BJ (cell line): Measurements from ENCODE around the gene PDCD1. TPM values are rescaled to one million over a fixed set of nuclear protein-coding genes. Genes with fewer than 3 reads are reported as not detected.

Experiments
- CTCF ChIA-PET: fragments of 350-600 bp; formaldehyde crosslinking; extraction: SDS; loops from one replicate; lab custom pipeline; 2021; ENCODE audit warnings: antibody characterized with exemption, inconsistent platforms; lab: Yijun Ruan, JAX
- POLR2A ChIA-PET: fragments of 300-600 bp; sonication (Branson Sonifier 250); formaldehyde crosslinking; extraction: SDS; loops from one replicate; lab custom pipeline; 2021; ENCODE audit warnings: antibody characterized with exemption; lab: Charles Lee
- DNase-seq: peaks from one replicate; pipeline ENCODE4 v3.0.0-alpha.2; 2011; ENCODE audit warnings: low read depth
- H3K27me3 ChIP-seq: 2 replicates; pipeline ENCODE4 v1.6.0; 2011; ENCODE audit warnings: low read length; ENCODE audit not compliant: control insufficient read depth, insufficient read depth
- H3K36me3 ChIP-seq: 2 replicates; pipeline ENCODE4 v1.5.1; 2011; ENCODE audit warnings: low read length; ENCODE audit not compliant: control insufficient read depth, insufficient read depth
- H3K4me3 ChIP-seq: 2 replicates; pipeline ENCODE4 v1.5.1; 2011; ENCODE audit warnings: low read depth, mild to moderate bottlenecking, control low read depth, low read length
- CTCF ChIP-seq: IDR thresholded peaks from 2 replicates; pipeline ENCODE4 v1.5.1; 2011; ENCODE audit warnings: low read depth, mild to moderate bottlenecking, control low read depth, inconsistent platforms, low read length, moderate library complexity; ENCODE audit not compliant: insufficient read depth
- polyA plus RNA-seq: library from polyadenylated mRNA; depleted of rRNA; stranded (reverse); fragments of >200 nt; gene quantifications from 2 replicates; pipeline ENCODE4 v1.2.3, GENCODE V29; 2011

PDCD1 gene
- polyA plus RNA-seq, 1 experiment: not detected

GRCh38 chr2:241817126-241817820 is 41.4 kb downstream of the PDCD1 start:
- no peak for DNase-seq
- CTCF ChIA-PET: no interaction called here
- no peaks in the 10 kb centered on the region for H3K36me3 ChIP-seq
- H3K27me3 ChIP-seq: no peaks in the 10 kb centered on the region; the same call in 1 of the 2 replicates
- H3K4me3 ChIP-seq: no peak overlapping the region
- POLR2A ChIA-PET: no interaction called here
- TF ChIP-seq CTCF: no peak

GRCh38 chr2:241816431-241817121 is 42.1 kb downstream of the PDCD1 start:
- Histone ChIP-seq H3K4me3 (no peak overlapping the region), H3K36me3 (no peaks in the 10 kb centered on the region), H3K27me3 (no peaks in the 10 kb centered on the region; the same call in 1 of the 2 replicates)
- TF ChIP-seq CTCF: no peak
- ChIA-PET POLR2A (no interaction called here), CTCF (no interaction called here)
- DNase-seq: no peak

DNA sequence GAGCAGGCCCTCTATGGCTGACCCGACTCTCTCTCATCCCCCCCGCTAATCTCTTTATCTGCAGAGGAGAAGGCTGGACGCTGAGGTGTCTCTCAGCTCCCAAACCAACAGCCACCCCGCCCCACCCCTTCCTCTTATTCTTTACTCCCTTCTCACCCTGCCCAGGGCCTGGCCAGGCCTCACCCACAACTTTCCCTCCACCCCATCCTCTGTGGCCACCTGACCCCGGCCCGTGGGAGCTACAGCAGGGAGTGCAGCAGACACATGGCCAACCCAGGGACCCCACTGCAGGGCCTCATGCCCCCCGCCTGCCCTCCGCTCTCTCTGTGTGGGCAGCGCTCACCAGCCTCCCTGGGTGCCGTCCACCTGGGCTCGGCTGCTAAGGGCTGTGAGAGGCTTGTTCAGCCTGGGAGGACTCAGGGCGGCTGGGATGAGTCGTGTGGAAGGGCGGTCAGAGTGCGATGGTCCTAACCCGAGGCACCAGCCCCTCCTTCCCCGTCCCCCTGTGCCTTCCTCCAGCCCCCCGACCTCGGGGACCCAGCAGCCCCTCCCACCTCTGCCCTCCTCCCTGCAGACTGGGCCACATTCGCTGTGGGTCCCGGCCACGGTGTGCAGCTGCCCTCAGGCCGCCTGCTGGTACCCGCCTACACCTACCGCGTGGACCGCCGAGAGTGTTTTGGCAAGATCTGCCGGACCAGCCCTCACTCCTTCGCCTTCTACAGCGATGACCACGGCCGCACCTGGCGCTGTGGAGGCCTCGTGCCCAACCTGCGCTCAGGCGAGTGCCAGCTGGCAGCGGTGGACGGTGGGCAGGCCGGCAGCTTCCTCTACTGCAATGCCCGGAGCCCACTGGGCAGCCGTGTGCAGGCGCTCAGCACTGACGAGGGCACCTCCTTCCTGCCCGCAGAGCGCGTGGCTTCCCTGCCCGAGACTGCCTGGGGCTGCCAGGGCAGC is 42.9 kb downstream of the PDCD1 start:
- ChIA-PET CTCF (no interaction called here), POLR2A (no interaction called here)
- DNase-seq: no peak
- TF ChIP-seq CTCF: no peak
- Histone ChIP-seq H3K36me3 (no peaks in the 10 kb centered on the region), H3K4me3 (no peak overlapping the region), H3K27me3 (no peaks in the 10 kb centered on the region; the same call in 1 of the 2 replicates)

- no peaks in the 10 kb centered on the region; the same call in 1 of the 2 replicates for H3K27me3 ChIP-seq
- H3K4me3 ChIP-seq: no peak overlapping the region
- TF ChIP-seq CTCF: no peak
- POLR2A ChIA-PET: no interaction called here
- H3K36me3 ChIP-seq: no peaks in the 10 kb centered on the region
- DNase-seq: no peak
- CTCF ChIA-PET: no interaction called here
These were observed 43.8 kb downstream of the PDCD1 start for GRCh38 chr2:241814643-241815476.
